GM21723 (cell line): ENCODE measurements around the gene P2RX3.

Experiments
- ATAC-seq: cut with Tn5 transposase; IDR thresholded peaks from one replicate; pipeline ENCODE4 v1.9.1; 2021; ENCODE audit warnings: mild to moderate bottlenecking, moderate library complexity; ENCODE audit not compliant: unreplicated experiment

P2RX3 gene

GRCh38 chr11:57368106-57368844 is 30.1 kb downstream of the P2RX3 start:
- ATAC-seq = no peak

DNA sequence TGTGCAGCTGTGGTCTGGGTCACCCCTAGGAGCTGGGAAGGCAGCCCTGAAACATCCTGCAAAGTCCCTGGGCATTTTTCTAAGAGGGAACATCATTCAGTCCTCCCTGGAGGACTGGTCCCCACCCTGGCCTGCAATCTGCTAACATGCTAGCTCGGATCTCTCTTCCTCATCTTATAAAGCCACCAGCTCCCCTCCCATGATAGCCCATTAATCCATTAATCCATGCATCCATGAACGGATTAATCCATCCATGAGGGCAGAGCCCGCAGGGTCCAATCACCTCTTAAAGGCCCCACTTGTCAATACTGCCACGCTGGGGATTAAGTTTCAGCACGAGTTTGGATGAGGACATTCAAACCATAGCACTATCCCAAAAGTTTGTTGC is 30.7 kb downstream of the P2RX3 start:
- ATAC-seq = no peak

DNA sequence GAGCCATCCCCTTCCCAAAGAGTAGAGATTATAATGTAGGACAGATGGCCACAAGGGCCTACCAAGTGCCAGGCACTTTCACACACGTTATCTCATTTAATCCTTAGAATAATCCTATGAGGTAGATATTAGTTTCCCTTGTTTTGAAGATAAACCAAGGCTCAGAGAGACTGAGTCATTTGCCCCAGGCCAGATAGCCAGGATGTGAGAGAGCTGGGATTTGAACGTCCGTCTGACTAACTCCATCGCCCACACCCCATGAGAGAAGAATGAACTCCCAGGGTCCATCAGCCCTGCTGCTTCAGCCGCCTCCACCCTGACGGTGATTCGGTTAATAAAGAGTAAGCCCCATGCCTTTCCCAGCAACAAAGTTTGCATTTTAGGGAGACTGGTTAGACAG is 32.1 kb downstream of the P2RX3 start:
- no peak for ATAC-seq

- ATAC-seq = no peak
These were observed 32.8 kb downstream of the P2RX3 start for GRCh38 chr11:57370941-57371340.

DNA sequence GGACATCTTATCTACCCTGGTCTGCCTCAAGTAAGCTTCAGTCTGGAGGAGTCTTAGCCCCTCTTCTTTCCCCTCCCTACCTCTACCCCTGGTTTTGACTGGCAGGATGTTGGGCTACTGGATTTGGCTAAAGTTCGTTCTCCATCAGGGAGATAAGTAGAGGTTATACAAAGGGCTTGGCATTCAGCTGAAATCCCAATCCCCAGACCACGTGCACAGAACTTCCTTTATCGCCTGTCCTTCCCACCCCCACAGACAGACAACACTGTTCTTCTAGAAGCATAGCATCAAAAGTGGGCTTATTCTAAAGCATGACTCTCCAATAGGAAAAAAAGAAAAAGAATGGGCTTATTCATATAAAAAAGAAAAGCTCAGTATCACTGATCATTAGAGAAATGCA is 35.0 kb downstream of the P2RX3 start:
- no peak for ATAC-seq

- no peak for ATAC-seq
These were observed 36.8 kb downstream of the P2RX3 start for GRCh38 chr11:57374966-57375365.

GRCh38 chr11:57375490-57375889 is 37.3 kb downstream of the P2RX3 start:
- ATAC-seq = no peak

- ATAC-seq = no peak
These were observed 38.2 kb downstream of the P2RX3 start for GRCh38 chr11:57376095-57377090.

DNA sequence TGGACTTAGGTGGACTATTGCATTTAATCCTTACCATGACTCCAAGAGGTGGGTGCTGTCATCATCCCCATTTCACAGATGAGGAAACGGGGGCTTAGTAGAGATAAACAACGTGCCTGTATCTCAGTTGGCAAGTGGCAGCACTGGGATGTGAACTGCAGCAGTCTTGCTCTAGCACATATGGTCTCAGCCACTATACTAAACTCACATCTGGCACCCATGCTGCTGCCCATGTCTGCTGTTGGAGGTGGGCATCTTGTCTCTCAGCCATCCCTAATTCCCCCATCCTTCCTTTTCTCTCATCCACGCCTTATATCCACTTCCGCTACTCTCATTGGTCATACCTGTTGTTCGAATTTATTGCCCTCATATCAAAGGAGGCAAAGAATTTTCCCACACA is 39.0 kb downstream of the P2RX3 start:
- no peak for ATAC-seq

GRCh38 chr11:57378186-57378585 is 40.0 kb downstream of the P2RX3 start:
- no peak for ATAC-seq

DNA sequence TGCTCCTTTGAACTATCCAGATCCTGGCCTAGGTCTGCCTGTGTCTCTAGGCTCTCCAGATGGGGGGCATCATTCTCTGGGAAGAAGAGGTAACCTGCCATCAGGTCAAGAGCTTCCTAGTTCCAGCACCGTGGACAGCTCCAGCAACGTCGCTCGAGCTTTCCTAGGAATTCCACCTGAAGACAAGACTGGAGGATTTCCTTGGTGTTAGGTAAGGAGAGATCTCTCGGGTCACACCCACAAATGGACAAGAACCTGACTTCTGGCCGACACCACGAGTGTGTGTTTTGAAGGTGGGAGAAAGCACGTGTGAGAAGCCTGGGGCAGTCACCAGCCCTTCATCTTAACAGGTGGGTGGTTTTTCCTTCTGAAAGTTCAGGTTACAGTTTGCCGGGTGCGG is 41.6 kb downstream of the P2RX3 start:
- no peak for ATAC-seq

DNA sequence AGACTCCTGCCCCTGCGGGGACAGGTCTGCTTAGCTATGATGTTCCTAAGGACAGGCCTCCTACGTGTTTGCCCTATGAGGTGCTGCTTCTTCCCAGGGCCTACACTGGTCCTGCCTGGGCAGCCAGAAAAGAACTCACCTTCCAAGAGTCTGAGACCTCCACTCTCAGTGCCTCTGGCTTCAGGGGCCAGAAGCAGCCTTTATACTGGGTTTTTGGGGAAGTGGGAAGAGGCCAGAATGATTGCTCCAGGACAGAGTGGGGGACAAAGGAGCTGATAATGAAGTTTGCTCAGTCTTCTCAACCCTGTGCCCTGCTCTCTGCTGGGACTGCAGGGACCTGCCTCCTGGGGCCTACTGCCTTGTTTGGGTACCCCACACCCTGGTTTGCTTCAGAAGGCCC is 42.8 kb downstream of the P2RX3 start, which contains the start of gene PRG3:
PRG3 (minus strand) TSS at position 176 of the 400 bp plus-strand sequence. CDS start 442 bp downstream, outside the sequence.
- no peak for ATAC-seq

GRCh38 chr11:57386178-57386940 is 48.2 kb downstream of the P2RX3 start:
- ATAC-seq = no peak

- ATAC-seq = no peak
These were observed 49.3 kb downstream of the P2RX3 start for GRCh38 chr11:57387289-57388030.

GRCh38 chr11:57390535-57390934 is 52.4 kb downstream of the P2RX3 start, which contains the start of gene PRG2:
TSS of gene PRG2 (minus strand) at chr11:57390650. CDS start at chr11:57389944, 706 bp downstream.
- ATAC-seq = no peak

DNA sequence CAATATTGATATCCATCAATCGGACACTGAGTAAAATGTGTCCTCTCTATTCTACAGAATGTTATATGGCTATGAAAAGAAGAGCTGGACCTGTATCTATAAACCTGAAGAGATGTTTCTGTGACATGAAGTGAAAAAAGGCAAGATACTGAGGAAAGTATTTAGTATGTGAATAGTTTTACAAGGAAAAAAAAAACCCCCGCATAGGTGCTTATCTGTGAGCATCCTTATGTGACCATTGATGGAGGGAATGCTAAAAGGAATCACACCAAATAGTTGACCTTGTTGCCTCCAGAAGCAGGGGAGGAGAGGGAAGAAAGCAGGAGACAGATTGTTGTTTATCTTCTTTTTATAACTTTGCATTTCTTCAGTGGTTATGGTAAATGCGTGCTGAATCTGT is 53.0 kb downstream of the P2RX3 start:
- no peak for ATAC-seq

GRCh38 chr11:57391539-57391938 is 53.4 kb downstream of the P2RX3 start:
- no peak for ATAC-seq

GRCh38 chr11:57392066-57392762 is 54.1 kb downstream of the P2RX3 start:
- ATAC-seq = no peak

GRCh38 chr11:57392763-57393105 is 54.6 kb downstream of the P2RX3 start:
- ATAC-seq = no peak
